Testis (tissue), 2 donors: ENCODE data around the gene EHHADH.

Experiments used
- POLR2A ChIP-seq: fragments of 450-650 bp; IDR thresholded peaks from one replicate; pipeline ENCODE4 v1.6.1; 2017; ENCODE audit warnings: antibody characterized with exemption, mild to moderate bottlenecking, moderate library complexity
- TF ChIP-seq, protein P1 (sequence below), 3 experiments: fragments of 450-650 bp in 2 of 3; fragments of 200-600 bp in 1 of 3; sonication (generic) in 1 of 3; IDR thresholded peaks; one replicate each; pipeline ENCODE4 v1.5.1; 2016 to 2019; ENCODE audit warnings: antibody characterized with exemption in 3 of 3, mild to moderate bottlenecking in 2 of 3, moderate library complexity in 1 of 3

DNA sequence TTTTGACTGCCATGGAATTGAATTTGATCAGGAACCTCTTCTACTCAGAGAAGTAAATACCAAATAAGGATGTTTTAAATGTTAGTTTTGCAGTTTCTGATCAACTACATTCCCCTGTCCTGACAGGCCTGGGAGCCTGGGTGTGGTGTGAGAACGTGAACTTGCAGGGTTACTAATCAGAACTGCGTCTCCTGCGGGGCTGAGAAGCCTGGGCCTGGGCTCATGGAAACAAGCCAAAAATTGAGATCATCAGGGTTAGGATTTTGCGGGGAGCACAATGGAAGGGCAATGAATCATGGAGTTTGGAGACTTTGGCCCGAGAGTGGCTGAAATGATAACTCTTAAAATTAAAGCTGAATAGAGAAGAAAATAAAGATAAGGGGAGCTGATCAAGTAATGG lies 53.2 kb downstream of the EHHADH start:
- no peak for TF ChIP-seq POLR2A
- TF ChIP-seq, protein P1, sequence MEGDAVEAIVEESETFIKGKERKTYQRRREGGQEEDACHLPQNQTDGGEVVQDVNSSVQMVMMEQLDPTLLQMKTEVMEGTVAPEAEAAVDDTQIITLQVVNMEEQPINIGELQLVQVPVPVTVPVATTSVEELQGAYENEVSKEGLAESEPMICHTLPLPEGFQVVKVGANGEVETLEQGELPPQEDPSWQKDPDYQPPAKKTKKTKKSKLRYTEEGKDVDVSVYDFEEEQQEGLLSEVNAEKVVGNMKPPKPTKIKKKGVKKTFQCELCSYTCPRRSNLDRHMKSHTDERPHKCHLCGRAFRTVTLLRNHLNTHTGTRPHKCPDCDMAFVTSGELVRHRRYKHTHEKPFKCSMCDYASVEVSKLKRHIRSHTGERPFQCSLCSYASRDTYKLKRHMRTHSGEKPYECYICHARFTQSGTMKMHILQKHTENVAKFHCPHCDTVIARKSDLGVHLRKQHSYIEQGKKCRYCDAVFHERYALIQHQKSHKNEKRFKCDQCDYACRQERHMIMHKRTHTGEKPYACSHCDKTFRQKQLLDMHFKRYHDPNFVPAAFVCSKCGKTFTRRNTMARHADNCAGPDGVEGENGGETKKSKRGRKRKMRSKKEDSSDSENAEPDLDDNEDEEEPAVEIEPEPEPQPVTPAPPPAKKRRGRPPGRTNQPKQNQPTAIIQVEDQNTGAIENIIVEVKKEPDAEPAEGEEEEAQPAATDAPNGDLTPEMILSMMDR (IDR thresholded peaks at IDR 0.05): no peak
